ENCODE data around the gene GJD3. TPM values are rescaled to one million over a fixed set of nuclear protein-coding genes. Genes with fewer than 3 reads are reported as not detected.

GJD3 gene
- total and polyA plus RNA-seq, 2 donors (not counting 3 experiments of a cell fraction or from before 2014, with no cell fraction given), result 0.10 to 0.40 TPM

GRCh38 chr17:40333781-40334448 is 30.6 kb downstream of the GJD3 start:
- Histone ChIP-seq H3K36me3 (ENCODE audit: control insufficient read depth in 2 of 2, extremely low read depth in 1 of 2, insufficient read depth in 2 of 2, low read length in 2 of 2) (peaks cover 0 to 3% of the 10 kb centered on the region in 2 experiments), H3K27ac (ENCODE audit: insufficient read depth, low read depth, low read length) (no peak overlapping the region), H3K4me2 (ENCODE audit: insufficient read depth, low read length) (no peak overlapping the region), H3K79me2 (ENCODE audit: control insufficient read depth, insufficient read depth, low read length) (peaks cover 50% of the 10 kb centered on the region), H4K20me1 (replicated peaks; ENCODE audit: control insufficient read depth, extremely low read depth, insufficient read depth, low read length) (no peaks in the 10 kb centered on the region), H3K4me1 (ENCODE audit: control insufficient read depth, extremely low read depth, insufficient read depth, low read length) (peaks cover 38% of the 10 kb centered on the region), H2AFZ (ENCODE audit: low read depth, low read length) (no peak overlapping the region), H3K27me3 (ENCODE audit: control insufficient read depth in 2 of 2, insufficient read depth in 2 of 2, low read length in 2 of 2) (no peaks in the 10 kb centered on the region), H3K9ac (replicated peaks; ENCODE audit: extremely low read depth, insufficient read depth, low read length) (no peak overlapping the region), H3K9me3 (replicated peaks; ENCODE audit: control insufficient read depth, insufficient read depth, low read length) (no peaks in the 10 kb centered on the region), H3K4me3 (replicated peaks in 1 of 3; ENCODE audit: insufficient read depth in 1 of 3, low read depth in 1 of 3, low read length in 3 of 3) (no peak overlapping the region), H3K9me1 (replicated peaks; ENCODE audit: control insufficient read depth, extremely low read depth, insufficient read depth, low read length) (no peaks in the 10 kb centered on the region)
- dilution Hi-C loops (cut with MboI; ENCODE audit: extremely low pct_ligation_motif_present, low sequenced_read_pairs), result no loop called here
- FAIRE-seq (no peak), DNase-seq (ENCODE audit: low read depth, low spot score) (no peak)
- TF ChIP-seq JUN (IDR thresholded peaks at IDR 0.05; ENCODE audit: borderline replicate concordance, insufficient read depth, insufficient read length, low read depth), result no peak
- no peak for TF ChIP-seq POLR2A (IDR thresholded peaks at IDR 0.05; ENCODE audit: low read depth, low read length)
- no peak for TF ChIP-seq GATA2 (IDR thresholded peaks at IDR 0.05; ENCODE audit: insufficient read depth, insufficient read length, low read depth, low read length)
- TF ChIP-seq, protein P1, sequence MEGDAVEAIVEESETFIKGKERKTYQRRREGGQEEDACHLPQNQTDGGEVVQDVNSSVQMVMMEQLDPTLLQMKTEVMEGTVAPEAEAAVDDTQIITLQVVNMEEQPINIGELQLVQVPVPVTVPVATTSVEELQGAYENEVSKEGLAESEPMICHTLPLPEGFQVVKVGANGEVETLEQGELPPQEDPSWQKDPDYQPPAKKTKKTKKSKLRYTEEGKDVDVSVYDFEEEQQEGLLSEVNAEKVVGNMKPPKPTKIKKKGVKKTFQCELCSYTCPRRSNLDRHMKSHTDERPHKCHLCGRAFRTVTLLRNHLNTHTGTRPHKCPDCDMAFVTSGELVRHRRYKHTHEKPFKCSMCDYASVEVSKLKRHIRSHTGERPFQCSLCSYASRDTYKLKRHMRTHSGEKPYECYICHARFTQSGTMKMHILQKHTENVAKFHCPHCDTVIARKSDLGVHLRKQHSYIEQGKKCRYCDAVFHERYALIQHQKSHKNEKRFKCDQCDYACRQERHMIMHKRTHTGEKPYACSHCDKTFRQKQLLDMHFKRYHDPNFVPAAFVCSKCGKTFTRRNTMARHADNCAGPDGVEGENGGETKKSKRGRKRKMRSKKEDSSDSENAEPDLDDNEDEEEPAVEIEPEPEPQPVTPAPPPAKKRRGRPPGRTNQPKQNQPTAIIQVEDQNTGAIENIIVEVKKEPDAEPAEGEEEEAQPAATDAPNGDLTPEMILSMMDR (IDR thresholded peaks at IDR 0.05; ENCODE audit: extremely low read depth in 1 of 2, insufficient read depth in 1 of 2, low read depth in 1 of 2, low read length in 2 of 2), result no peak
- no peak for TF ChIP-seq POLR2AphosphoS5 (IDR thresholded peaks at IDR 0.05; ENCODE audit: insufficient read depth, low read depth, low read length)
- TF ChIP-seq MAX (IDR thresholded peaks at IDR 0.05; ENCODE audit: insufficient read depth, insufficient read length), result no peak
- no peak for TF ChIP-seq FOS (IDR thresholded peaks at IDR 0.05; ENCODE audit: borderline replicate concordance, insufficient read depth, low read length)
- POLR2A ChIA-PET, result no interaction called here
- intact Hi-C loops (cut with micrococcal nuclease), result no loop called here
- no TSS peak for BruUV-seq (replicated peaks)
- CTCF ChIA-PET, result interaction anchor here (1.7 to 2.1 kb wide), 2 partner anchors 15 to 21 kb away, joined by 6 to 8 read pairs; no protein-coding TSS in a partner anchor

Measured in endothelial cell of umbilical vein (primary cell).